ENCODE data around the gene LUM.

The LUM gene

GRCh38 chr12:91074154-91074709 lies 37.1 kb downstream of the LUM start:
- no peak for DNase-seq (ENCODE audit: low spot score)

- DNase-seq (ENCODE audit: low spot score), result no peak
Observed at GRCh38 chr12:91073426-91073825, 37.9 kb downstream of the LUM start.

GRCh38 chr12:91072931-91073330 lies 38.4 kb downstream of the LUM start:
- DNase-seq (ENCODE audit: low spot score), result no peak

GRCh38 chr12:91070936-91071335 lies 40.4 kb downstream of the LUM start:
- no peak for DNase-seq (ENCODE audit: low spot score)

GRCh38 chr12:91065396-91065795 lies 45.9 kb downstream of the LUM start:
- no peak for DNase-seq (ENCODE audit: low spot score)

- DNase-seq (ENCODE audit: low spot score), result no peak
Observed at GRCh38 chr12:91064640-91065039, 46.7 kb downstream of the LUM start.

GRCh38 chr12:91061091-91061490 lies 50.2 kb downstream of the LUM start:
- DNase-seq (ENCODE audit: low spot score), result no peak

GRCh38 chr12:91059211-91059610 lies 52.1 kb downstream of the LUM start:
- DNase-seq (ENCODE audit: low spot score), result no peak

GRCh38 chr12:91058786-91059185 lies 52.5 kb downstream of the LUM start:
- no peak for DNase-seq (ENCODE audit: low spot score)

- no peak for DNase-seq (ENCODE audit: low spot score)
Observed at GRCh38 chr12:91057368-91058165, 53.7 kb downstream of the LUM start, which contains the start of gene KERA. KERA (minus strand) TSS chr12:91058024; CDS start chr12:91056281, 1,743 bp downstream.

- no peak for DNase-seq (ENCODE audit: low spot score)
Observed at GRCh38 chr12:91056488-91056887, 54.8 kb downstream of the LUM start.

- DNase-seq (ENCODE audit: low spot score), result no peak
Observed at GRCh38 chr12:91055976-91056375, 55.3 kb downstream of the LUM start.

- no peak for DNase-seq (ENCODE audit: low spot score)
Observed at GRCh38 chr12:91053951-91054715, 57.2 kb downstream of the LUM start.
